GM12878 (cell line): Measurements from ENCODE around the gene EVC. TPM values are rescaled to one million over a fixed set of nuclear protein-coding genes. Genes with fewer than 3 reads are reported as not detected.

Source experiments
- ATAC-seq: fragments of 200-7000 bp; cut with Tn5 transposase; 3 replicates; pipeline ENCODE4 v1.9.1; 2020; ENCODE audit warnings: mild to moderate bottlenecking, moderate library complexity
- BruUV-seq: library from RNA; stranded (reverse); fragments of 400-500 nt; replicated peaks from 2 replicates; lab custom pipeline; 2021; lab: Mats Ljungman, UMichigan
- CTCF ChIA-PET: fragments of 300-600 bp; sonication (Branson Sonifier 250); formaldehyde crosslinking; extraction: SDS; loops from one replicate; lab custom pipeline; 2021; ENCODE audit warnings: inconsistent platforms; lab: Yijun Ruan, JAX
- POLR2A ChIA-PET: fragments of 350-600 bp; formaldehyde crosslinking; extraction: SDS; loops from one replicate; lab custom pipeline; 2021; ENCODE audit warnings: inconsistent platforms; lab: Charles Lee
- RAD21 ChIA-PET: fragments of 300-600 bp; sonication (Branson Sonifier 250); formaldehyde crosslinking; loops from one replicate; lab custom pipeline; 2023; ENCODE audit warnings: antibody characterized with exemption; ENCODE audit not compliant: unreplicated experiment; lab: Charles Lee
- SMC1A ChIA-PET: fragments of 300-600 bp; sonication (Branson Sonifier 250); formaldehyde crosslinking; loops from one replicate; lab custom pipeline; 2023; ENCODE audit not compliant: unreplicated experiment, uncharacterized antibody; lab: Charles Lee
- DNase-seq: peaks from one replicate; pipeline ENCODE4 v3.0.0-alpha.2; 2011; ENCODE audit warnings: low read depth, low spot score
- FAIRE-seq: peaks from 3 replicates; lab custom pipeline; 2011; peaks lifted over from hg19 to GRCh38; lab: Jason Lieb, UNC
- H2AFZ ChIP-seq: 2 replicates; pipeline ENCODE4 v1.6.0; 2011; ENCODE audit warnings: low read depth, low read length, control low read depth; ENCODE audit not compliant: control insufficient read depth
- H3K27ac ChIP-seq: 2 replicates; pipeline ENCODE4 v1.5.1; 2011; ENCODE audit warnings: control low read depth; ENCODE audit not compliant: control insufficient read depth, insufficient read depth
- H3K27me3 ChIP-seq, 2 experiments: replicated peaks in 1 of 2; 2 replicates each; pipeline versions ENCODE4 v1.6.0 to v1.6.1; 2011; ENCODE audit warnings: low read length in 1 of 2; ENCODE audit not compliant: control insufficient read depth in 2 of 2, insufficient read depth in 2 of 2
- H3K36me3 ChIP-seq, 2 experiments: 2 replicates each; pipeline ENCODE4 v1.5.1; 2011; ENCODE audit warnings: low read length in 1 of 2; ENCODE audit not compliant: control insufficient read depth in 2 of 2, insufficient read depth in 2 of 2
- H3K4me1 ChIP-seq: 2 replicates; pipeline ENCODE4 v1.6.1; 2011; ENCODE audit warnings: mild to moderate bottlenecking, low read length, moderate library complexity, mixed read lengths; ENCODE audit not compliant: control insufficient read depth, insufficient read depth
- H3K4me2 ChIP-seq: 2 replicates; pipeline ENCODE4 v1.6.0; 2011; ENCODE audit warnings: control low read depth; ENCODE audit not compliant: control insufficient read depth, insufficient read depth
- H3K4me3 ChIP-seq: fragments of 200-600 bp; sonication (generic); 2 replicates; pipeline ENCODE4 v1.5.1; 2016
- H3K79me2 ChIP-seq: 2 replicates; pipeline ENCODE4 v1.6.0; 2011; ENCODE audit warnings: low read length; ENCODE audit not compliant: control insufficient read depth, insufficient read depth
- H3K9ac ChIP-seq: 2 replicates; pipeline ENCODE4 v1.8.0; 2011; ENCODE audit warnings: low read length, control low read depth, mixed read lengths; ENCODE audit not compliant: control insufficient read depth, insufficient read depth
- H3K9me3 ChIP-seq: replicated peaks from 3 replicates; pipeline ENCODE4 v1.5.1; 2011; ENCODE audit warnings: mild to moderate bottlenecking, low read length; ENCODE audit not compliant: control insufficient read depth, insufficient read depth
- H4K20me1 ChIP-seq: 2 replicates; pipeline ENCODE4 v1.6.0; 2011; ENCODE audit not compliant: control insufficient read depth, insufficient read depth
- BRCA1 ChIP-seq: IDR thresholded peaks from 2 replicates; pipeline ENCODE4 v1.6.1; 2011; ENCODE audit warnings: low read depth, low read length, improper control_type of control experiment
- DPF2 ChIP-seq: fragments of 450-650 bp; IDR thresholded peaks from 2 replicates; pipeline ENCODE4 v1.6.1; 2017; ENCODE audit warnings: mild to moderate bottlenecking
- ETV6 ChIP-seq, 2 experiments: fragments of 450-650 bp in 1 of 2; IDR thresholded peaks in 1 of 2; conservative IDR thresholded peaks in 1 of 2; 2 replicates each; pipeline ENCODE4 v1.6.1; 2014; ENCODE audit warnings: antibody characterized with exemption in 1 of 2, borderline replicate concordance in 1 of 2, low read depth in 1 of 2, mild to moderate bottlenecking in 1 of 2, moderate library complexity in 1 of 2
- NBN ChIP-seq: fragments of 450-650 bp; IDR thresholded peaks from 2 replicates; pipeline ENCODE4 v1.6.1; 2016
- ZSCAN29 ChIP-seq: fragments of 450-650 bp; IDR thresholded peaks from 2 replicates; pipeline ENCODE4 v1.6.1; 2017; ENCODE audit warnings: mild to moderate bottlenecking, moderate library complexity
- WGBS: methylation state at CpG from one replicate; pipeline ENCODE4 v1.1.6; 2016; ENCODE audit warnings: low lambda C conversion rate; ENCODE audit not compliant: insufficient replicate concordance, insufficient coverage; ENCODE audit errors: missing lambda C conversion rate; 5-methylcytosine and 5-hydroxymethylcytosine counted together
- in situ Hi-C: fragments of 300-500 bp; cut with MboI; formaldehyde crosslinking; loops from 9 replicates; pipeline ENCODE4 v1.14.3; 2018; ENCODE audit warnings: mixed read lengths
- intact Hi-C: fragments of 100-400 bp; cut with micrococcal nuclease; formaldehyde crosslinking; loops from one replicate; pipeline ENCODE4 v1.14.2; 2022; ENCODE audit not compliant: unreplicated experiment
- polyA plus RNA-seq, 11 experiments: library from polyadenylated mRNA; depleted of rRNA in 4 of 11; unstranded in 6 of 11; stranded (reverse) in 5 of 11; fragments of >200 nt; fragmentation: Nextera tagmentation in 4 of 11; fragmentation: Illumina TruSeq in 1 of 11; extraction: Ambion mirVana in 4 of 11; extraction: Trizol in 1 of 11; gene quantifications; 1 replicate in 1 of 11; 2 replicates in 10 of 11; pipeline versions ENCODE4 v1.2.1 to v1.2.3, GENCODE V29; 2011 to 2016; ENCODE audit warnings: inconsistent platforms in 2 of 11, missing spikeins in 2 of 11, low read depth in 1 of 11
- total RNA-seq, 4 experiments: library from RNA; depleted of rRNA in 3 of 4; stranded (reverse); fragments of >200 nt in 3 of 4; fragmentation: Illumina TruSeq in 1 of 4; extraction: Trizol in 1 of 4; gene quantifications; 2 replicates each; pipeline versions ENCODE4 v1.2.1 to v1.2.3, GENCODE V29; 2013 to 2021
- TF ChIP-seq, protein P1 (sequence below): fragments of 450-650 bp; IDR thresholded peaks from 2 replicates; pipeline ENCODE4 v1.6.1; 2017; ENCODE audit warnings: mild to moderate bottlenecking, low read depth, inconsistent platforms; ENCODE audit not compliant: poor library complexity, severe bottlenecking

Gene EVC
- total and polyA plus RNA-seq, 10 of the 15 experiments (the other 5 are each of a cell fraction or from before 2014, with no cell fraction given), result 0.87 to 55.9 (median 15.6) TPM

DNA sequence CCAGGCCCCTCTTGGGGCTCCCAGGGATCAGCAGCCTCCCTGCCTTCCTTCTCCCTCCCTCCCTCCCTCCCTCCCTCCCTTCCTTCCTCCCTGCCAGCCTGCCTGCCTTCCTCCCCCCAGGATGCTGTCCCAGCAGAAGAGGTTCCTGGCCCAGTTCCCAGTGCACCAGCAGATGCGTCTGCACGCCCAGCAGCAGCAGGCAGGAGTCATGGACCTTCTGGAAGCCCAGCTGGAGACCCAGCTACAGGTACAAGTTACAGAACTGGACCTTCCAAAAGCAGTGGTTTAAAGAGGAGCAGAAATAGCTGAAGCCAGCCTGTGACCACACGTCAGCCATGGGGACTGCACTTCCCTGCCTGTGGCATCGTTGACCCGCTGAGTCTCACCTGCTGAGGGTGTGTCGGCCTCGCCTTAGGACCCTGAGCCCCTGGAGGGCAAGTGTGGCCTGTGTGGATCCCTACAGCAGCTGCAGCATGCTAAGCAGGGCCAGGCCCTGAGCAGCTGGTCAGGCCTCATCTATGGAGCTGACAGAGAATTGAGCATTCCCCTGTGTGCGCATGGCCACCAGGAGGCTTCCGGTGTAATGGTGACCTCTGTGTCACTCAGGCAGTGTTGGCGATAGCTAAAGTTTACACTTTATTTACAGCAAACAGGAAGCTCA is 97.2 kb downstream of the EVC start:
- no peak for ATAC-seq
- Histone ChIP-seq H3K36me3 (no peaks in the 10 kb centered on the region; a peak in 1 of 4 replicates), H3K4me1 (no peaks in the 10 kb centered on the region), H3K4me2 (no peak overlapping the region), H2AFZ (no peak overlapping the region), H3K27me3 (no peaks in the 10 kb centered on the region), H3K9me3 (no peaks in the 10 kb centered on the region; the same call in 2 of the 3 replicates), H3K4me3 (no peak overlapping the region), H3K9ac (no peak overlapping the region), H3K79me2 (no peaks in the 10 kb centered on the region), H3K27ac (no peak overlapping the region), H4K20me1 (no peaks in the 10 kb centered on the region)
- TF ChIP-seq ETV6 (conservative IDR thresholded peaks at IDR 0.05 in 1 of 2, IDR thresholded peaks at IDR 0.05 in 1 of 2; ENCODE audit: borderline replicate concordance in 1 of 2, low read depth in 1 of 2), result no peak
- no peak for TF ChIP-seq NBN
- no peak for TF ChIP-seq ZSCAN29
- no peak for TF ChIP-seq DPF2
- no peak for TF ChIP-seq BRCA1
- TF ChIP-seq, protein P1, sequence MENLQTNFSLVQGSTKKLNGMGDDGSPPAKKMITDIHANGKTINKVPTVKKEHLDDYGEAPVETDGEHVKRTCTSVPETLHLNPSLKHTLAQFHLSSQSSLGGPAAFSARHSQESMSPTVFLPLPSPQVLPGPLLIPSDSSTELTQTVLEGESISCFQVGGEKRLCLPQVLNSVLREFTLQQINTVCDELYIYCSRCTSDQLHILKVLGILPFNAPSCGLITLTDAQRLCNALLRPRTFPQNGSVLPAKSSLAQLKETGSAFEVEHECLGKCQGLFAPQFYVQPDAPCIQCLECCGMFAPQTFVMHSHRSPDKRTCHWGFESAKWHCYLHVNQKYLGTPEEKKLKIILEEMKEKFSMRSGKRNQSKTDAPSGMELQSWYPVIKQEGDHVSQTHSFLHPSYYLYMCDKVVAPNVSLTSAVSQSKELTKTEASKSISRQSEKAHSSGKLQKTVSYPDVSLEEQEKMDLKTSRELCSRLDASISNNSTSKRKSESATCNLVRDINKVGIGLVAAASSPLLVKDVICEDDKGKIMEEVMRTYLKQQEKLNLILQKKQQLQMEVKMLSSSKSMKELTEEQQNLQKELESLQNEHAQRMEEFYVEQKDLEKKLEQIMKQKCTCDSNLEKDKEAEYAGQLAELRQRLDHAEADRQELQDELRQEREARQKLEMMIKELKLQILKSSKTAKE, result no peak
- no TSS peak for BruUV-seq
- RAD21 ChIA-PET, result no interaction called here
- FAIRE-seq, result no peak
- POLR2A ChIA-PET, result no interaction called here
- in situ Hi-C loops (no loop called here), intact Hi-C loops (no loop called here)
- no peak for DNase-seq
- SMC1A ChIA-PET, result no interaction called here
- WGBS, result 27% methylated on average over 10 of the region's 10 CpGs
- CTCF ChIA-PET, result interaction anchor here (0.8 to 1.0 kb wide), 3 partner anchors 14 to 1271 kb away, joined by 3 read pairs; no protein-coding TSS in a partner anchor
